ENCODE results near the gene DMRTC2.

DMRTC2 gene

DNA sequence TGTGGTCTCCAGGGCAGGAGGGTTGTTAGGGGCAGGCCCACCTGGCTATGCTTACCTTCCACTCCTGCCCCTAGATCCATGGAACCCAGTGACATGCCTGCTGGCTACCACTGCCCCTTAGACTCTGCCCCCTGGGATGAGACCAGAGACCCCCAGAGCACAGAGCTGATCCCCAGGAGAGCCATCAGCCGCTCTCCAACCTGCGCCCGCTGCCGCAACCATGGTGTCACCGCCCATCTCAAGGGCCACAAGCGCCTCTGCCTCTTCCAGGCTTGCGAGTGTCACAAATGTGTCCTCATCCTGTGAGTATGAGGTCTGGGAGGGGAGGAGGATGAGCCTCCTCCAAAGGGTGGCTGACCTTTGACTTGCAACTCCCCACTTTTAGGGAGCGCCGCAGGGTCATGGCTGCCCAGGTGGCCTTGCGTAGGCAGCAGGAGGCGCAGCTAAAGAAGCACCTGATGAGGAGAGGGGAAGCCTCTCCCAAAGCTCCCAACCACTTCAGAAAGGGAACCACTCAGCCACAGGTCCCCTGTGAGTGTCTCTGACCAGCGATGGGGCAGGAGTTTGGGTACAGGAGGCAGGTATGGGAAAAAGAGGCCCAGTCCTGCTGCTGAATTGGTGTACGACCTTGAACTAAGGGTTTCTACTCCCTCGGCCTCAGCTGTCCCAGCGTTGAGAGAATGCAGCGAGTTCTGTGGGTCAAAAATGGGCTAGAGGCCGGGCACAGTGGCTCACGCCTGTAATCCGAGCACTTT is 2.7 kb downstream of the DMRTC2 start:
- no peak for DNase-seq

- no peak for DNase-seq
Observed at GRCh38 chr19:41848666-41849065, 3.8 kb downstream of the DMRTC2 start.

- DNase-seq, result no peak
Observed at GRCh38 chr19:41849067-41849466, 4.2 kb downstream of the DMRTC2 start.

GRCh38 chr19:41850381-41850780 is 5.5 kb downstream of the DMRTC2 start:
- no peak for DNase-seq

- no peak for DNase-seq
Observed at GRCh38 chr19:41851456-41851855, 6.6 kb downstream of the DMRTC2 start.

DNA sequence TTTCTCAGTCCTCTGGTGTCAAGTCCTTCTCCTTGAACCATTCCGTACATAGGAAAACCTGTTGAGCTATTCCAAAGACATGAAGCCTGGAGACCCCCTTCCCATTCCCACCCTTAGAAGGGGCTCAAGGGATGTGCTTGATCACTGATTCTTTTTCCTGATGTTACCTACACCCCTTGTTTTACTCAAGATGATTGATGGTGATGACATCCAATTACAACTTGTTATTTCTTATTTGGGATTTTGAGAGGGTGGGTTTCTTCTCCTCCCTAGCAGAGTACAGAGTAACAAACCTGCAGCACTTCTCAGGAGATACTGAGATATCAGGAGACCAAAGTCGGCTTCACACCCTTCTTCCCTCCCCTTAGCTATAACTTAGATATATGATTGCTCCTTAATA is 8.5 kb downstream of the DMRTC2 start:
- DNase-seq, result no peak

DNA sequence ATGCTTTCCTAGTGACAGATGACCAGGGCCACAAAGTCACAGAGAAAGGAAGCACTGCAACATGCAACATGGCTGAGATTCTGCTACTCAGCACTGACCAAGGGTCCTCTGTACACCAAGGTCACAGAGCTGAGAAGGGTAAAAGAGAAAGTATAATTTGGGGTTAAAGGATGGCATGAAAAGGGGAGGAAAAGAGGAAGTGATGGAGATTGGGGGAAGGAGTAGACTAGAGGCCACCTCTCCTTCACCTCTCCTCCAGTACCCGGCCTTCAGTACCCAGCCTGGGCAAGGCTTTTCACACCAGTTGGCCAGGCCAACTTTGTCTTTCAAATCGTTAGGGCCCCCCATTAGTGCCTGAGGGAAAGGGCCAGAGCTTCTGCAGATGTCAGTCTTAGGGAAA is 8.9 kb downstream of the DMRTC2 start:
- no peak for DNase-seq

DNA sequence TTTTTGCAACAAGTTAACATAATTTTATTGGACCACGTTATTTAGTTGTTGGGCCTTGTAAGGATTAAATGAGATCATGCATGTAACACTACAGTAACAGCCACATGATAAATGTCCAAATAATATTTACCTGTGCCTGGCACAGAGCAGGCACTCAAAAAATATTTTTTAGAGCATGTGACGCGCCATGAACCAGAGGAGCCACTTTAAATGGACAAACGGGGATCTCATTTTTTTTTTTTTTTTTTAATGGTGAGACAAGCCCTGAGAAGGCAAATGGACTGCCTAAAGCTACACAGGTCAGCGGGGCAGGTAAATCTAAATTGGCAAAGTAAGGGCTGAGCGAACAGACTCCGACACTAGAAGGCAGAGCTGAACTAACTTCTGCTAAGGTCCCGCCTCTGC is 14.4 kb downstream of the DMRTC2 start:
- DNase-seq, result no peak

- peak; percentile 95 for DNase-seq
Observed at GRCh38 chr19:41859618-41860418, 15.0 kb downstream of the DMRTC2 start, which contains the start of gene RPS19. Gene RPS19, plus strand, starts transcription at chr19:41860255. Its CDS starts 520 bp downstream, at chr19:41860775.

- no peak for DNase-seq
Observed at GRCh38 chr19:41860419-41861115, 15.7 kb downstream of the DMRTC2 start.

DNA sequence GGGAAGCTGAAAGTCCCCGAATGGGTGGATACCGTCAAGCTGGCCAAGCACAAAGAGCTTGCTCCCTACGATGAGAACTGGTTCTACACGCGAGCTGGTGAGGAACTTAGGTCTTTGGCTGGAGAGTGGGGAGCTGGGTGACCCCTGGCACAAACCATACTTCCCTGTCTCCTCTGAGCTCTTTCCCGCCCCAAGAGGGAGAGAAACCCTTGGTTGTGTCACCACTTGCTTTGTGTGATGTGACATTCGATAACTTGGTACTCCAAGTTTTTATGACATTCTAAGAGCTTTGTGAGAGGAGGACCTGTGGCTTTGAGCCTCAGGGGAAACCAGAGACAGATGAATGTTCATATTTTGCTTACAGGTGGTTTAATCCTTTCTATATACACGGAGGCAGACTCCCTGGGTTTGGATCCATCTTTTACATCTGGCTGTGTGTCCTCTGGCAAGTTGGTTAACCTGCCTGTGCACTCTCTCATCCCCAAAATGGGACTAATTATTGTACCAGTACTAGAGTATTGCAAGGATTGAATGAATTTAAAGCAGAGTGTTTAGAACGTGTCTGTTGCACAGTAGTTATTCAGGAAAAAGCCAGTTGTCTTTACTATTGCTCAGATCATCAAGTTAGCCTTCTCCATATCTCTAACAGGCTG is 16.4 kb downstream of the DMRTC2 start:
- no peak for DNase-seq

DNA sequence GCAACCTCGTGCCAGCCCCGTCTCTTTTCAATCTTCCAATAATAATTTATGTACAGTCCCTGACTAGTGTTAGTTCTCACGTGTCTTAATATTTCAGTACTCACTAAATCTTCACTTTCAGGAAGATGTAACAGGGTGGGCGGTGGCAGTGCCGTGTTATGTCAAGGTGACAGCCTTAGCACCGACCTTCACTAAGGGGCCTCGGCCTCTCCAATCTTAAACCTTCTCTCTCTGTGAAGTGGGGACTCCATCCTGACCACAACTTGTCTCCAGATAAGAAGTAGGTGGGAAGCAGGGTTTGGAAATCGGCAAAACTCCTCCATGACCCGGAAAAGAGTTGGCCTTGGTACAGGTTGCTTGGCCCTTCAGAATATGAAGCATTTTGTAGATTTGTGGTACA is 17.0 kb downstream of the DMRTC2 start:
- no peak for DNase-seq

DNA sequence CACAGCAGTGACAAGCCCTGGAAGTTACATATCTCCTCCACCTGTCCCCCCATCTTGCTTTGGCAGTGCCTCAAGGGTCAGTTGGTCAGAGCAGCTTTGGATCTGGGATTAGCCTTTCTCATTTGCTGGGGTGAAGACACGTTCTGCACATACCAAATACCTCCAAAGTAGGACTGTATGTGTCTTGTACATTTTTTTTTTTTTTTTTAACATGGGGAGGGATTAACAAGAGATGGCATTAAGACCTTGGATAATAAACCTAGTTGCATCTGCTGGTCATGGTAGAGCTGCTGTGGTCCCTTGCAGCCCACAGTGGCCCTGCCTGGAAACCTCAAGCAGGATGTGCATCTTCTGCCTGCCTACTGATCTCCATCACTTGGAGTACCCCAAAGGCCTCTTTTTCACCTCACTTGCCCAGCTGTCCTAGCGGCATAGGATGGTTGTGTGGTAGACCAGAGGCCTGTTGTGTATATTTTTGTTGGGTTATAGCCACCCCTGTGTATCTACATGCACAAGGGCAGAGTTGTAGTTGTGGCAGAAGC is 17.7 kb downstream of the DMRTC2 start:
- no peak for DNase-seq

DNA sequence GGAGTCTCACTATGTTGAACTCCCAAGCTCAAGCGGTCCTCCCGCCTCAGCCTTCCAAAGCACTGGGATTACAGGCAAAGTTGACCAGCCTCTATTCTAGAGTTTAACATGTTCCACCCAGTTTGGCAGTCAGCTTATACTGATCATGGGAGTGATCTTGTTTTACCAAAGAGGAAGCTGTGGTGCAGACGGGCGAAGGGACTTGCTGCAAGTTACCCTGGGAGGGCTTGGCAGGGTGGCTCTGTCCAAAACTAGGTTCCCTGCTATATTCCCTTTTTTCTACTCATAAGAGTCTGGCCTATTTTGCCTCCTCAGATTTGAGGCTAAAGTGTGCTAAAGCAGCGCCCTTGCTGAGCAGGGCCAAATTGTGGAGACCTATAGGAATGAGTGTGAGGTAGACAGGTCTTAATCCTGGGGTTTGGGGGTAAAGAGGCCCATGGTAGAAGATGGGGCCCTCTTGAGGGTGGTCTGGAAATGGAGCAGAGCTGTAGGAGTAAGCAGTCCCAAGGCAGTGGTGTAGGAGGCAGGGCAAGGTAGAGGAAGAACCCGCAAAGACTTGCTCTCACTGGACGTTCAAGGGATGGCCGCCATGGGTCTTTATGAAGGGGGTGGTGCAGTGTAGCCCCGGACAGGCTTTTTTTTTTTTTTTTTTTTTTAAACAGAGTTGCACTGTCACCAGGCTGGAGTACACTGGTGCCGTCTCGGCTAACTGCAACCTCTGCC is 18.5 kb downstream of the DMRTC2 start:
- no peak for DNase-seq

DNA sequence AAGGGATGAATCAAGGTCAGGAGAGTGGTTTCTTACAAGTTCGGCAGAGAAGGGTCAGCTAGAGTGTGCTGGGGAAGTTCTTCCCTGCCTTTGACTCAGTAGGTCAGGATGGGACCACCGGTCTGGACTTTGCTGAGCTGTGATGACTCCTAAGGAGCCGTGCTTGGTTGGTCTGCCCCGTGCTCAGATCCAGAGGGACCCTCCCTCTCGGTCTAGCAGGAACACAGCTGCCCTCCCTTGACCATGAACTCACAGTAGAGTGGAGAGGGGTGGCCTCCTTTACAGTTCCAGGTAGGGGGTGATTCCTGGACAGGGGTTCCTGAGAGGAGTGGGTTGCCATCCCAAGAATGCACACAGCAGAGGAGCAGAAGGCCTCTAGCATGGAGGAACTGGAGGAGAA is 19.5 kb downstream of the DMRTC2 start:
- DNase-seq, result no peak

DNA sequence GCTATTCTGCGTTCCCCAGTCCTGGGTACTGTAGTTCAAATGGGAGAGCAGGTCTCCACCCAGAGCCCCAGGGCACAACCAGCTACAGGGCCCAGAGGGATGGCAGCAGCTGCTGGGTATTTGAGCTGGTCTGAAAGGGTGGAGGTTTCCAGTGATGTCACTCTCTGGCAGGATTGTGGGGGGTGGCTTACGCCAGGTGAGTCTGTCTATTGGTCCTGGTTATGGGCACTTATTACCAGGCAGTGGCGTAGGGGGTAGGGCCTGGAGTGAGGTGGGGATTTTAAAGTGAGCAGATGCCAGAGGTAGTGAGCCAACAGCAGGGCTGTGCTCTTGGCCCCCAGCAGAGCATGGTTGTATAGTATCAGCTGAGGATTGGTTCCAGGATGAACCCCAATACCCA is 21.4 kb downstream of the DMRTC2 start:
- no peak for DNase-seq

- no peak for DNase-seq
Observed at GRCh38 chr19:41868120-41868988, 23.5 kb downstream of the DMRTC2 start.

DNA sequence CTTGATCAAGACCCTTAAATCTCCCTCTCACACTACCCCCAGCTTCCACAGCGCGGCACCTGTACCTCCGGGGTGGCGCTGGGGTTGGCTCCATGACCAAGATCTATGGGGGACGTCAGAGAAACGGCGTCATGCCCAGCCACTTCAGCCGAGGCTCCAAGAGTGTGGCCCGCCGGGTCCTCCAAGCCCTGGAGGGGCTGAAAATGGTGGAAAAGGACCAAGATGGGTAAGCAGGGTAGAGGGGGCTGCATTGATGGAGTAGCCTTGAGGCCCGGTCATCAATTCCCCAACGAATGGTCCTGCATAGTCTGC is 24.1 kb downstream of the DMRTC2 start:
- DNase-seq, result no peak

- DNase-seq, result peak; percentile 30
Observed at GRCh38 chr19:41869374-41869955, 24.6 kb downstream of the DMRTC2 start.

GRCh38 chr19:41870401-41870873 is 25.6 kb downstream of the DMRTC2 start:
- no peak for DNase-seq

Data from NCI-H1092 treated with DMSO at 0.1 percent for 48 hours (cell line).